ENCODE data around the gene GAS2L2.

GAS2L2 gene

GRCh38 chr17:35749560-35750412 is 3.3 kb downstream of the GAS2L2 start:
- H3K36me3 ChIP-seq = no peaks in the 10 kb centered on the region
- intact Hi-C loops (cut with DNase I; ENCODE audit: low total_unique reads) = no loop called here
- no peak overlapping the region for H3K4me3 ChIP-seq
- peaks cover 0 to 87% of the 10 kb centered on the region in 2 donors for H3K27me3 ChIP-seq
- no peak overlapping the region for H3K27ac ChIP-seq
- DNase-seq = no peak
- H3K4me1 ChIP-seq = peaks cover 0 to 19% (median 11%) of the 10 kb centered on the region in 4 donors
- H3K9me3 ChIP-seq = no peaks in the 10 kb centered on the region
- TF ChIP-seq CTCF (IDR thresholded peaks at IDR 0.05) = no peak

GRCh38 chr17:35748979-35749378 is 4.1 kb downstream of the GAS2L2 start:
- no peak for DNase-seq
- intact Hi-C loops (cut with DNase I; ENCODE audit: low total_unique reads) = no loop called here
- H3K4me1 ChIP-seq = peaks cover 0 to 19% (median 11%) of the 10 kb centered on the region in 4 donors
- peaks cover 0 to 91% of the 10 kb centered on the region in 2 donors for H3K27me3 ChIP-seq
- H3K36me3 ChIP-seq = no peaks in the 10 kb centered on the region
- no peak for TF ChIP-seq CTCF (IDR thresholded peaks at IDR 0.05)
- H3K9me3 ChIP-seq = no peaks in the 10 kb centered on the region
- no peak overlapping the region for H3K27ac ChIP-seq
- H3K4me3 ChIP-seq = no peak overlapping the region

GRCh38 chr17:35748341-35748841 is 4.6 kb downstream of the GAS2L2 start:
- peaks cover 0 to 91% of the 10 kb centered on the region in 2 donors for H3K27me3 ChIP-seq
- TF ChIP-seq CTCF (IDR thresholded peaks at IDR 0.05) = no peak

GRCh38 chr17:35747540-35748017 is 5.5 kb downstream of the GAS2L2 start:
- Histone ChIP-seq H3K27ac (no peak overlapping the region), H3K27me3 (peaks cover 0 to 91% of the 10 kb centered on the region in 2 donors), H3K9me3 (no peaks in the 10 kb centered on the region), H3K36me3 (no peaks in the 10 kb centered on the region), H3K4me1 (peaks cover 0 to 19% (median 7%) of the 10 kb centered on the region in 4 donors), H3K4me3 (no peak overlapping the region)
- intact Hi-C loops (cut with DNase I; ENCODE audit: low total_unique reads) = no loop called here
- peak; percentile 81 for DNase-seq
- TF ChIP-seq CTCF (IDR thresholded peaks at IDR 0.05) = peak; percentile 95

More at GRCh38 chr17:35748341-35748841, 4.6 kb downstream of the GAS2L2 start:
- Histone ChIP-seq H3K9me3 (no peaks in the 10 kb centered on the region), H3K4me3 (no peak overlapping the region), H3K4me1 (peaks cover 0 to 19% (median 11%) of the 10 kb centered on the region in 4 donors), H3K36me3 (no peaks in the 10 kb centered on the region), H3K27ac (no peak overlapping the region)
- intact Hi-C loops (cut with DNase I; ENCODE audit: low total_unique reads) = no loop called here
- no peak for DNase-seq

GRCh38 chr17:35745749-35746320 is 7.2 kb downstream of the GAS2L2 start:
- H3K27ac ChIP-seq = no peak overlapping the region
- intact Hi-C loops (cut with DNase I; ENCODE audit: low total_unique reads) = no loop called here
- no peak overlapping the region for H3K4me3 ChIP-seq
- no peaks in the 10 kb centered on the region for H3K36me3 ChIP-seq
- TF ChIP-seq CTCF (IDR thresholded peaks at IDR 0.05) = no peak
- no peaks in the 10 kb centered on the region for H3K9me3 ChIP-seq
- H3K4me1 ChIP-seq = peaks cover 0 to 28% (median 14%) of the 10 kb centered on the region in 4 donors
- DNase-seq = no peak
- peaks cover 0 to 96% of the 10 kb centered on the region in 2 donors for H3K27me3 ChIP-seq
